Liver (tissue), 9 donors: ENCODE measurements around the gene EBF3. TPM values are rescaled to one million over a fixed set of nuclear protein-coding genes. Genes with fewer than 3 reads are reported as not detected.
A peak's percentile ranks its signal among the peaks of the same experiment; 100 is the strongest.

Source experiments
- DNase-seq: peaks from one replicate; pipeline ENCODE4 v3.0.0-alpha.2; 2017; ENCODE audit warnings: low spot score
- H3K27ac ChIP-seq, 2 donors: one replicate each; pipeline ENCODE4 v1.7.0; 2013; ENCODE audit warnings: inconsistent platforms in 2 of 2, low read length in 2 of 2, control low read depth in 1 of 2, low read depth in 1 of 2, mild to moderate bottlenecking in 1 of 2
- H3K27me3 ChIP-seq, 4 donors: one replicate each; pipeline versions ENCODE4 v1.6.1 to v1.7.0; 2013; ENCODE audit warnings: low read length in 3 of 4, inconsistent platforms in 1 of 4, mild to moderate bottlenecking in 1 of 4, moderate library complexity in 1 of 4; ENCODE audit not compliant: control insufficient read depth in 4 of 4, insufficient read depth in 4 of 4
- H3K36me3 ChIP-seq, 4 donors: one replicate each; pipeline versions ENCODE4 v1.6.1 to v1.7.0; 2013; ENCODE audit warnings: low read length in 3 of 4, mild to moderate bottlenecking in 3 of 4, low read depth in 1 of 4, moderate library complexity in 1 of 4; ENCODE audit not compliant: control insufficient read depth in 4 of 4, insufficient read depth in 3 of 4
- H3K4me1 ChIP-seq, 4 donors: one replicate each; pipeline versions ENCODE4 v1.6.1 to v1.7.0; 2013; ENCODE audit warnings: low read length in 3 of 4, mild to moderate bottlenecking in 3 of 4, moderate library complexity in 1 of 4; ENCODE audit not compliant: control insufficient read depth in 4 of 4, insufficient read depth in 4 of 4
- H3K4me3 ChIP-seq, 3 donors: one replicate each; pipeline versions ENCODE4 v1.6.1 to v1.7.0; 2013; ENCODE audit warnings: low read length in 3 of 3, control low read depth in 1 of 3, low read depth in 1 of 3, mild to moderate bottlenecking in 1 of 3
- H3K9ac ChIP-seq, 2 donors: one replicate each; pipeline ENCODE4 v1.7.0; 2013; ENCODE audit warnings: low read length in 2 of 2, mild to moderate bottlenecking in 2 of 2, moderate library complexity in 2 of 2, control low read depth in 1 of 2, low read depth in 1 of 2
- H3K9me3 ChIP-seq, 4 donors: one replicate each; pipeline versions ENCODE4 v1.6.1 to v1.7.0; 2013; ENCODE audit warnings: low read length in 3 of 4; ENCODE audit not compliant: control insufficient read depth in 4 of 4
- EGR1 ChIP-seq, 2 donors: IDR thresholded peaks; 2 replicates each; pipeline ENCODE4 v1.6.1; 2016 to 2018; ENCODE audit warnings: antibody characterized with exemption in 2 of 2, low read depth in 2 of 2
- FOXA1 ChIP-seq: IDR thresholded peaks from 2 replicates; pipeline ENCODE4 v1.6.1; 2016; ENCODE audit warnings: antibody characterized with exemption
- FOXA2 ChIP-seq: IDR thresholded peaks from 2 replicates; pipeline ENCODE4 v1.6.1; 2016; ENCODE audit warnings: antibody characterized with exemption
- HNF4A ChIP-seq, 2 donors: conservative IDR thresholded peaks; 2 replicates each; pipeline ENCODE4 v1.6.1; 2016; ENCODE audit warnings: antibody characterized with exemption in 2 of 2, mild to moderate bottlenecking in 2 of 2
- HNF4G ChIP-seq: IDR thresholded peaks from 2 replicates; pipeline ENCODE4 v1.6.1; 2016; ENCODE audit warnings: antibody characterized with exemption
- NR2F2 ChIP-seq: IDR thresholded peaks from 2 replicates; pipeline ENCODE4 v1.6.1; 2016; ENCODE audit warnings: antibody characterized with exemption
- RAD21 ChIP-seq, 2 donors: IDR thresholded peaks; 2 replicates each; pipeline ENCODE4 v1.6.1; 2016; ENCODE audit warnings: antibody characterized with exemption in 2 of 2, mild to moderate bottlenecking in 2 of 2
- RXRA ChIP-seq, 2 donors: IDR thresholded peaks; 2 replicates each; pipeline ENCODE4 v1.6.1; 2017 to 2018; ENCODE audit warnings: antibody characterized with exemption in 2 of 2, mild to moderate bottlenecking in 1 of 2
- SP1 ChIP-seq: IDR thresholded peaks from 2 replicates; pipeline ENCODE4 v1.6.1; 2018; ENCODE audit warnings: antibody characterized with exemption, mild to moderate bottlenecking
- TAF1 ChIP-seq: conservative IDR thresholded peaks from 2 replicates; pipeline ENCODE4 v1.6.1; 2016; ENCODE audit warnings: antibody characterized with exemption, mild to moderate bottlenecking
- YY1 ChIP-seq: IDR thresholded peaks from 2 replicates; pipeline ENCODE4 v1.6.1; 2016; ENCODE audit warnings: antibody characterized with exemption, mild to moderate bottlenecking
- ZBTB33 ChIP-seq: IDR thresholded peaks from 2 replicates; pipeline ENCODE4 v1.6.1; 2016; ENCODE audit warnings: antibody characterized with exemption
- WGBS: extraction: QIAGEN DNeasy Blood & Tissue Kit; methylation state at CpG from one replicate; pipeline ENCODE4 v1.1.7; 2013; 5-methylcytosine and 5-hydroxymethylcytosine counted together
- polyA plus RNA-seq, 2 donors: library from polyadenylated mRNA; stranded (reverse) in 1 of 2; unstranded in 1 of 2; fragments of 200-250 nt in 1 of 2; fragments of >200 nt in 1 of 2; fragmentation: Nextera tagmentation in 1 of 2; extraction: Ambion mirVana in 1 of 2; gene quantifications; one replicate each; pipeline versions ENCODE4 v1.2.1 to v1.2.3, GENCODE V29; 2013 to 2015
- total RNA-seq, 2 donors: library from RNA; depleted of rRNA; stranded (reverse); fragments of >200 nt; gene quantifications; one replicate each; pipeline ENCODE4 v1.2.3, GENCODE V29; 2014
- TF ChIP-seq, protein P1 (sequence below): fragments of 150-350 bp; IDR thresholded peaks from 2 replicates; pipeline ENCODE4 v1.5.1; 2017; ENCODE audit warnings: improper control_type of control experiment, low read depth, low read length; ENCODE audit not compliant: missing input control
- TF ChIP-seq, protein P2 (sequence below): IDR thresholded peaks from 2 replicates; pipeline ENCODE4 v1.6.1; 2016; ENCODE audit warnings: antibody characterized with exemption
- TF ChIP-seq, protein P3 (sequence below): IDR thresholded peaks from 2 replicates; pipeline ENCODE4 v1.6.1; 2016; ENCODE audit warnings: antibody characterized with exemption, mild to moderate bottlenecking
- donor health status: healthy.
- donor health status: healthy.
- donor health status: healthy.
- donor health status: healthy.
- donor health status: healthy.

The EBF3 gene
- total and polyA plus RNA-seq, 4 donors, result 0.02 to 0.08 TPM; not detected in 2

GRCh38 chr10:129971381-129972144, 7.5 kb upstream of the EBF3 start:
- H3K9me3 ChIP-seq, result no peaks in the 10 kb centered on the region
- peak overlapping the region in 1 of 3 donors; percentile 41 for H3K4me3 ChIP-seq
- TF ChIP-seq ZBTB33, result no peak
- no peak for TF ChIP-seq HNF4A (conservative IDR thresholded peaks at IDR 0.05)
- no peak for TF ChIP-seq FOXA2
- no peak for TF ChIP-seq RXRA (IDR thresholded peaks at IDR 0.05)
- TF ChIP-seq TAF1, result no peak
- no peak for TF ChIP-seq SP1
- TF ChIP-seq, protein P1, sequence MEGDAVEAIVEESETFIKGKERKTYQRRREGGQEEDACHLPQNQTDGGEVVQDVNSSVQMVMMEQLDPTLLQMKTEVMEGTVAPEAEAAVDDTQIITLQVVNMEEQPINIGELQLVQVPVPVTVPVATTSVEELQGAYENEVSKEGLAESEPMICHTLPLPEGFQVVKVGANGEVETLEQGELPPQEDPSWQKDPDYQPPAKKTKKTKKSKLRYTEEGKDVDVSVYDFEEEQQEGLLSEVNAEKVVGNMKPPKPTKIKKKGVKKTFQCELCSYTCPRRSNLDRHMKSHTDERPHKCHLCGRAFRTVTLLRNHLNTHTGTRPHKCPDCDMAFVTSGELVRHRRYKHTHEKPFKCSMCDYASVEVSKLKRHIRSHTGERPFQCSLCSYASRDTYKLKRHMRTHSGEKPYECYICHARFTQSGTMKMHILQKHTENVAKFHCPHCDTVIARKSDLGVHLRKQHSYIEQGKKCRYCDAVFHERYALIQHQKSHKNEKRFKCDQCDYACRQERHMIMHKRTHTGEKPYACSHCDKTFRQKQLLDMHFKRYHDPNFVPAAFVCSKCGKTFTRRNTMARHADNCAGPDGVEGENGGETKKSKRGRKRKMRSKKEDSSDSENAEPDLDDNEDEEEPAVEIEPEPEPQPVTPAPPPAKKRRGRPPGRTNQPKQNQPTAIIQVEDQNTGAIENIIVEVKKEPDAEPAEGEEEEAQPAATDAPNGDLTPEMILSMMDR, result peak; percentile 51
- TF ChIP-seq FOXA1, result no peak
- no peak for TF ChIP-seq NR2F2
- no peak for TF ChIP-seq HNF4G
- TF ChIP-seq YY1, result no peak
- TF ChIP-seq EGR1 (IDR thresholded peaks at IDR 0.05; ENCODE audit: low read depth in 2 of 2), result no peak
- peak; percentile 32 to 45 for TF ChIP-seq RAD21 (IDR thresholded peaks at IDR 0.05)
- TF ChIP-seq, protein P2, sequence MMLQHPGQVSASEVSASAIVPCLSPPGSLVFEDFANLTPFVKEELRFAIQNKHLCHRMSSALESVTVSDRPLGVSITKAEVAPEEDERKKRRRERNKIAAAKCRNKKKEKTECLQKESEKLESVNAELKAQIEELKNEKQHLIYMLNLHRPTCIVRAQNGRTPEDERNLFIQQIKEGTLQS, result no peak
- TF ChIP-seq, protein P3, sequence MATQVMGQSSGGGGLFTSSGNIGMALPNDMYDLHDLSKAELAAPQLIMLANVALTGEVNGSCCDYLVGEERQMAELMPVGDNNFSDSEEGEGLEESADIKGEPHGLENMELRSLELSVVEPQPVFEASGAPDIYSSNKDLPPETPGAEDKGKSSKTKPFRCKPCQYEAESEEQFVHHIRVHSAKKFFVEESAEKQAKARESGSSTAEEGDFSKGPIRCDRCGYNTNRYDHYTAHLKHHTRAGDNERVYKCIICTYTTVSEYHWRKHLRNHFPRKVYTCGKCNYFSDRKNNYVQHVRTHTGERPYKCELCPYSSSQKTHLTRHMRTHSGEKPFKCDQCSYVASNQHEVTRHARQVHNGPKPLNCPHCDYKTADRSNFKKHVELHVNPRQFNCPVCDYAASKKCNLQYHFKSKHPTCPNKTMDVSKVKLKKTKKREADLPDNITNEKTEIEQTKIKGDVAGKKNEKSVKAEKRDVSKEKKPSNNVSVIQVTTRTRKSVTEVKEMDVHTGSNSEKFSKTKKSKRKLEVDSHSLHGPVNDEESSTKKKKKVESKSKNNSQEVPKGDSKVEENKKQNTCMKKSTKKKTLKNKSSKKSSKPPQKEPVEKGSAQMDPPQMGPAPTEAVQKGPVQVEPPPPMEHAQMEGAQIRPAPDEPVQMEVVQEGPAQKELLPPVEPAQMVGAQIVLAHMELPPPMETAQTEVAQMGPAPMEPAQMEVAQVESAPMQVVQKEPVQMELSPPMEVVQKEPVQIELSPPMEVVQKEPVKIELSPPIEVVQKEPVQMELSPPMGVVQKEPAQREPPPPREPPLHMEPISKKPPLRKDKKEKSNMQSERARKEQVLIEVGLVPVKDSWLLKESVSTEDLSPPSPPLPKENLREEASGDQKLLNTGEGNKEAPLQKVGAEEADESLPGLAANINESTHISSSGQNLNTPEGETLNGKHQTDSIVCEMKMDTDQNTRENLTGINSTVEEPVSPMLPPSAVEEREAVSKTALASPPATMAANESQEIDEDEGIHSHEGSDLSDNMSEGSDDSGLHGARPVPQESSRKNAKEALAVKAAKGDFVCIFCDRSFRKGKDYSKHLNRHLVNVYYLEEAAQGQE, result no peak
- no peak for DNase-seq
- peaks cover 22 to 47% (median 23%) of the 10 kb centered on the region in 4 donors for H3K4me1 ChIP-seq
- WGBS, result 1% methylated on average over 84 of the region's 84 CpGs
- H3K36me3 ChIP-seq, result no peaks in the 10 kb centered on the region
- peaks cover 9 to 26% (median 24%) of the 10 kb centered on the region in 4 donors for H3K27me3 ChIP-seq
- no peak overlapping the region for H3K27ac ChIP-seq
- H3K9ac ChIP-seq, result no peak overlapping the region
